Activated effector memory CD4-positive, alpha-beta T cell treated with Interleukin-2 at 50 U/mL for 16 hours (primary cell): Measurements from ENCODE around the gene ABCA8.

Source experiments
- DNase-seq: peaks from one replicate; pipeline ENCODE4 v3.0.0-alpha.2; 2020

ABCA8 gene

DNA sequence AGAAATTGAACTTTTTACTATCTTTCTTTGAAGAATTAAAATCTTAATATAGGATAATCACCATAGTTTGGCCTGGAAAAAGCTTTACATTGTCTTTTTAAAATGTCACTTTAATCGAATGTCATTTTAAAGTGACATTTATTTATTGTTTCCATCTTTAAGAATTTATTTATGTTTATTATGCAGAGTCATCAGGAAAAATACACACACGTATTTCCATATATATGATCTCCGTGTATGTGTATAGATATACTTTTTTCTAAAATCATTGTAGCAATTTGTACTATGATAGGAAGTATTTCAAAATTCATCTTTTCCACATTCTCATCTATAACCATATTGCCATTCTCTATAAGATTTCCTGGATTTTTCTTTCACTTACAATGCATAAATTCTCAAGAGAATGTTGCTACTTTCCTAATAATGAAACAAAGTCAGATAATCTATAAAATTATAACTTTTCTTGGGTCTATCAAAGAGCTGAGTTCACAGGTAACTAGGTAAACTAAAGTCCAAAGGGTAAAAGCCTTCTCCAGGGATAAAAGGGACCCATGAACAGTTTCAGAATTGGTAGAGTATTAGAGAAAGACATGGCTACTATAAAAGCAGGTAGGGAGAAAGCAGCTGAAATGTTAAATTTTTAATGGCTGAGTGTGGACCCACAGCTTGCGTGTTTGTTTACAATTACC lies 11.9 kb downstream of the ABCA8 start:
- no peak for DNase-seq

GRCh38 chr17:68942389-68942788 lies 12.8 kb downstream of the ABCA8 start:
- DNase-seq: no peak

- no peak for DNase-seq
Measured at GRCh38 chr17:68941761-68942160, 13.4 kb downstream of the ABCA8 start.

DNA sequence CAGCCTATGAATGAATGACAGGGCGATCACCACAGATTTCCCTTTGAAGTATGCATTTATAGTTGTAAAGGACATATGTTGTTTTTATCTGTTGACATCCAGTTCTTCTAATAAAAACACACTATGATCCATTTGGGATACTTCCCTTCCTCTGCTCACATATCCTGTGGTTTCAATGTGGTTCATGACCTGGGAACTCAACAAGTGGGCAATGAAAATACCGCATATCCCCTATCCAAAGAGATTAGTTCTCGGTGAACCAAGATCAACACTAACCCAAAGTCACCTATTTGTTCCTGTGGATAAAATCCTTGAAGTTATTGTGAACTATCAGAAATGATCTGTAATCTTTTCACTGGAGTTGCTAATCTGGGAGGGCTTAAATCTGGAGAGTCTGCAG lies 16.0 kb downstream of the ABCA8 start:
- no peak for DNase-seq

GRCh38 chr17:68937890-68938514 lies 17.2 kb downstream of the ABCA8 start:
- no peak for DNase-seq

DNA sequence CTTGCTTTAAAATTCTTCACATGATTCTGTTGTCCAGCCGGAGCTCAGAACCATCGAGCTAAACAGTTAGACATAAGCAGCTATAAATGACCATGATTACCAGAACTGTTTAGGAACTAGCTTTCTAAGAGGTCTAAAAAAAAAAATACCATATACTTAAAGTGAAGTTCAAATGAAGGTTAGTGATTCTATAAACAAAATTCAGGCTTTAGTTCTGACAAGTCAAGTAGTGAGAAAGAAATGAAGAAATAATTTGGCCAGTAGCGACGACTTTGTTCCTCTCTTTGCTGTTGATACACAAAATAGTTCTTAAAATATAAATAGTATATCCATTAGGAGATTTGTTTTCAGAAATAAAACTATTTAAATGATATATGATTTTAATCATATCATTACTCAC lies 27.7 kb downstream of the ABCA8 start:
- DNase-seq: no peak

DNA sequence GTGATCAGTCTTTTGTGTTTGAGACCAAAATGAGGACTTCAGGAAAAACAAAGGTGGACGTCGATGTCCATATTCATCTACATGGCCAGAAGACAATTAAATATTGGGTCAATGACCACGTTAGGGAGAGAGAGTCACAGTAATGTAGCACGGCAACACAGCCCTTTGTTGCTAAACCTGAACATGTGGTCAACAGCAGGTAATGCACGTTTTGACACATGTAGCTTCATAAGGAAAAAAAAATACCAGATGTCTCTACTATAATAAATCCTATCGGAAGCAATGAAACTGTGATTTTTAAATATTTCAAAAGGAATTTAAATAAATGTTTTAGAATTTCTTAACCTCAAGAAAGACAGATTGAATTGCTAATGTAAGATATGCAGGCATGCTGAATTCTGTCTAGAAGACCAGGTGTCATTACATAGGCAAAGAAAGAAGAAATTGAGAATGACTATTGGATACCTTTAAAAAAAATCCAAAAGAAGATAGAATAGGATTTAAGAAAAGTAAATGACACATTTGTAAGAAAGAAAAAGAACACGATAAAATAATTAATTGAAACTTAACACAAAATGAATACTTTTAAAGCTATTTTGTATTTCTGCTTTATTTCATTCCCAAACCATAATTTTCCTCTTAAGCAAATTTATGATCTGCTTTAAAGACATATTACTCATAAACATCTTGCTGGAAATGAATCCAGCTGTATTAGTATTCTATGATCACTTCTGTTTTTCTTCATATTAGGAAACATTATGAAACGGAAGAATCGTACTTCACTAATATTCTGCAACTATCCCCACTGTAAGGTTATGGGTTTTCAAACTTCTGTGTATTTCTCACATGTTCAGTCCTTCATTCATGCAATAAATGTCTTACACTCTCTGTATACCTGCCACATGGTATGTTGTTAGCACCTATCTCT lies 30.1 kb downstream of the ABCA8 start:
- DNase-seq: no peak

- no peak for DNase-seq
Measured at GRCh38 chr17:68910789-68911431, 44.3 kb downstream of the ABCA8 start.

GRCh38 chr17:68910251-68910705 lies 44.9 kb downstream of the ABCA8 start:
- DNase-seq: no peak

- DNase-seq: no peak
Measured at GRCh38 chr17:68909066-68909465, 46.1 kb downstream of the ABCA8 start.

DNA sequence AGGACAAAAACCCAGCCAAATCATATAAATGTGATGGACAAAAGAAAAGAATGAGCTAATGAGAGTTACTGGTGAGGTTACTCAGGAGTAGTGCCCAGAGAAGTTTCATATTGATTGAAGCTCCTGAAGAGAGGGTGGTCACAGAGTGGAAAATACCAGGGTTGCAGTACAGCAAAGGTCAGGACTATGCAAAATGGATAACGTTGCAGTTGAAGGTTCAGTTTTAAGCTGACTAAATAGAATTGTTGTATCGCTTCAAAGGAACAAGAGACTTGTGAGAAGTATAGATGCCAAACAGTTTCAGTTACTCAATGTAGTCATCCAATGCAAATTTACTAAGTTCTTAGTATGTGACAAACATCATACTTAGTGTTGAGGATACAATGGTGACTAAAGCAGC lies 47.1 kb downstream of the ABCA8 start:
- no peak for DNase-seq

DNA sequence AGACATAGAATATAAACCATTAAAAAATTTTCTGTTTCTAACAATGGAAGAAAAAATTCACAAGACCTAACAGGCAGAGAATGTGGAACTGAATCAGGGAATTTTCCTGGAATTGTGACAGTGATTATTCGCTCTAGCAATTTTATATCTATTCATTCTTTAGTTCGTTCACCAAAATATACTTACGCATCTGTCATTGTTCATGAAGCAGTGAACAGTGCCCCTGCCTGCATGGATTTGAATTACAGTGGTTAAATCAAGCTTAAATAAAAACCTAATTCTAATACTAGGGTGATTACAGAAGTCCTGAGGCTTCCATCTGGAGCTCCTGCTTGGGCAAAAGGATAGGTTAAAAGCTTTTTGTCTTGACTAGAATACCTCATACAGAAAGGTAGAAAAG lies 48.6 kb downstream of the ABCA8 start:
- DNase-seq: no peak

DNA sequence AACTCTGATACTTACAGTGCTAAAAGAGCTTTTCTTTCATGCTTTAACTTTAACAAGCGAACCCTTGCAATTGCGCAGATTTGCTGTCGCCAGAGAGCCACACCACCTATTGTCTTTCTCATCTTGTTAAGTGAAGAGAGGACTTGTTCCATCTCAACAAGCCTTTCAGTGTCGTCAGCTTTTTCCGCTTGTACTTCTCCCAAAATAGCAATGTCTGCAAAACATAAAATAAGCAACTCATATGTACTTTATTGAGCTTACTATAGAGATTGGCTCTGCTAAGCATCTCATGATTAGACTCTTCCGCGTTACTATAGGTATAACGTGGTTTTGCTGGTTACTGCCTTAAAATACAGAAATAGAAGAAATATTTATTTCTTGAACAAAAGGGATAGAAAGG lies 51.9 kb downstream of the ABCA8 start:
- DNase-seq: no peak

- no peak for DNase-seq
Measured at GRCh38 chr17:68897557-68897956, 57.6 kb downstream of the ABCA8 start.

GRCh38 chr17:68892658-68893057 lies 62.5 kb downstream of the ABCA8 start:
- no peak for DNase-seq

- no peak for DNase-seq
Measured at GRCh38 chr17:68892193-68892592, 63.0 kb downstream of the ABCA8 start.

DNA sequence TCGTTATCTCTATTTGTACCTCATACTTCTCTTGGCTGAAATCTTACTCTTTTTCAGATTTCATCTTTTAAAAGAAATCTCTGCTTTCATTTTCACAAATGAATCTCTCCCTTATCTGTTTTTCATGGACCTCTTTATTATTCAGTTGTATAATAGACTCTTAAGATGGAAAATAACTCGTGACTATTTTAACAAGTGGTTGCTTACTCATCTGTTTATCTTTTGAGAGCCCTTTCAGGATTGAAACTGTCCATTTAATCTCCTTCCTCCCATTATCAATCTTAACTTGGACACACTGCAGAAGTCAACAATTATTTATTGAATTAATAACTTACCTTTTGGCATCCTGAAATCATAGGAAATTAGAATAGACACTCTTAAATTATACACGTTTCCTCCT lies 68.8 kb downstream of the ABCA8 start:
- DNase-seq: no peak

- DNase-seq: no peak
Measured at GRCh38 chr17:68884888-68885287, 70.3 kb downstream of the ABCA8 start.

DNA sequence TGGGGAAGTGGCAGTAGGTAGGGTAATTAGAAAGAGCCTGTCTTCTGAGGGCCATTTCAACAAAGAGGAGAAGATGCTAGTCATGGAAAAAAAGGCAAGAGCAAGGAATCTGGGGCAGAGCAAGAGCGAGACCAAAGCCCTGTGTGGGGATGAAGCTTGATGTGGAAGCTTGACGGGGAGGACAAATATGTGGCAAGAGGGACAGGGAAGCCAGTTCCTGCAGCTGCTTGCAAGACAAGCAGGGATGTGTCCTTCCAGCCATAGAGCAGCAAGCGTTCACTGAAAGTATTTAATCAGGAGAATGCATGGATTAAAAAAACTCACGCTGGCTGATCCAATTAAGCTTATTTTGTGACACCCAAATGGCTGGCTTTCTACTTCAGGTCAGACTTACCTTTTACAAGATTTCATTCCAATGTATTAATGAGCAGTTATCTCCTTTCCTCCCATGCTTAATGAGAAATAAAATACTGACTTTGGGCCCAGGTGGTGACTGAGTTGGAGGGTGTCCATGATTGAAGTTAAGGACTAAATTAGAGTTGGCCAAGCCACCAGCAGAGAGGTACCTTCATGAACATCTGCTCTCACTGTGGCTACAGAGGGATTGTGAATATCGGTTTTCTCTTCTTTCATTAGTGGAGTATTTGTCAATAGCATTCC lies 76.8 kb downstream of the ABCA8 start:
- no peak for DNase-seq

DNA sequence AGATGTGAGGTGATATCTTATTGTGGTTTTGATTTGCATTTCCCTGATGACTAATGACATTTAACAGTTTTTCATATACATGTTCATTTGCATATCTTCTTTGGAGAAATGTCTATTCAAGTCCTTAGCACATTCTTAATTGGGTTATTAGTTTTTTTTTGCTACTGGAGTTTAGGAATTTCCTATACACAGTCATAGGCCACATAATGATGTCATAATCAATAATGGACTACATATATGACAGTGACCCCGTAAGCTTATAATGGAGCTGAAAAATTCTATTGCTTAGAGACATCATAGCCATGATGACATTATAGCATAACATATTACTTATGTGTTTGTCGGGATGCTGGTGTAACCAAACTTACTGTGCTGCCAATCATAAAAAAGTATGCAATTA lies 83.7 kb downstream of the ABCA8 start:
- DNase-seq: no peak

DNA sequence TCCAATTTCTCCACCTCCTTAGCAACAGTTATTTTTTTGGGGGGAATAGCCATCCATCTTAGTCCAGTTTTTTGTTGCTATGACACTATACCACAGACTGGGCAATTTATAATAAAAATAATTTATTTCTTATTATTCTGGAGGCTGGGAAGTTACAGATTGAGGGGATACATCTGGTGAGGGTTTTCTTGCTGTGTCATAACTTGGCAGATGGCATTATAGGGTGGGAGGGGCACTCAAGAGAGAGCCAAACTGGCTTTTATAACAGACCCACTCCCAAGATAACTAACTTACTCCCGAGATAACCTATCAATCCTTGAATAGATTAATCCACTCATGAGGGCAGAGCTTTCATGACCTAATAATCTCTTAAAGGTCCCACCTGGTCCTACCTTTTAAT lies 84.2 kb downstream of the ABCA8 start:
- DNase-seq: no peak

DNA sequence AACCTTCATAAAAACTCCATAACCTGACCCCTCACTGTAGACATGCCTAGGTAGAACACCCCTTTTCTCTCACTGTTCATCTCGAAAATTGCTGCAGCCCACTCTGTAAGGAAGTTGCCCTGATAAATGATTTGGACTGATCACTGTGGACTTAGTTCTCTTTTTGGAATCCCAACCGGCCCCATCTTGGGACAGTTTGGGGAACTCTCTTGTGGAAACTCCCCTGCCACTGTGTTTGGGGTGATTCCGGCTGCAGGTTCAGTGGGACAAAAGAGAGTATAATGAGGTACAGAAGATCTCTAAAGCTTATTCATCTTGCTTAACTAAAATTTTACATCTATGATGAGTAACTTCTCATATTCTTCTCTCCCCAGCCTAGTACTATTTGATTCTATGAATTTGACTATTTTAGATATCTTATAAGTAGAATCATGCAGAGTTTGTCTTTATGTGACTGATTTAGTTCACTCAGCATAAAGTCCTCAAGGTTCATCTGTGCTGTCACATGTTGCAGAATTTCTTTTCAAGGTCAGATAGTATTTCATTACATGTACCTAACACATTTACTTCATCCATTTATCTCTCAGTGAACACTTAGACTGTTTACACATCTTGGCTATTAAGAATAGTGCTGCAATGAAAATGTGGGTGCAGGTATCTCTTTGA lies 84.9 kb downstream of the ABCA8 start:
- no peak for DNase-seq
